ENCODE data around the gene CLDN7.
A peak's percentile ranks its signal among the peaks of the same experiment; 100 is the strongest.

CLDN7 gene, protein sequence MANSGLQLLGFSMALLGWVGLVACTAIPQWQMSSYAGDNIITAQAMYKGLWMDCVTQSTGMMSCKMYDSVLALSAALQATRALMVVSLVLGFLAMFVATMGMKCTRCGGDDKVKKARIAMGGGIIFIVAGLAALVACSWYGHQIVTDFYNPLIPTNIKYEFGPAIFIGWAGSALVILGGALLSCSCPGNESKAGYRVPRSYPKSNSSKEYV

DNA sequence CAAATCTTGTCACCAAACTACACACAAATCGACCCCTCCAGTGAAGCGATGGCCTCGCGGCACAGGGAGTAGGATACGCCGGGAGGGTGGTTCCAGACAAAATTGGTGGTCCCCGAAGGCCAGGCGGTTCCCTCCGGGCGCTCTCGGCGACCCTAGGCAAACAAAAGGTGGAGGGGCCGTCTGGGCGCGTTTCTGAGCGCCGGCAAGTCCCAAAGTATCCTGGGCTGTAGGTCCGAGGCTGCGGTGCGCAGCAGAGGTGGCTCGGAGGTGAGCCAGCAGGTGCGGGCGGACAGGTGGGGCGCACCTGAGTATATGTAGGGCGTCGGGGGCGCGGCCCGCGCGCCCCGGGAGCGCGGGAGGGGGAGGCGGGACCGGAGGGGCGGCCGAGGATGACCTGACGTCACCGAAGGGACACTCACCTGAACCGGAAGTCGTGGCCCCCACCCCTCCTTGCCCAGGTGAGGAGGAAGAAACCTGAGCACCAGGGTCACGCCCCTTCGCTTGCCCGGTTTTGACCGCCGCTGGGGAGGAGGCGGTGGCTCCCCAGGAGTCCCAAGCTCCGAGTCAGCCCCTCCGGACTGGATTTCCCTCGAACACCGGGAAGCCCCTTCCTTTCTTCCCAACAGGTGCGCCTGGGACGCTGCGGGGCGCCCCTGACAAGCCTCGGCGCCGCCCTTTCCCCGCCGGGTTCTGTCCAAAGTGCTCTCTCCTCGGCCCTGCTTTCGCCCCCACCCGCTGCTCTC, at the start of gene CLDN7:
Gene CLDN7 (minus strand): TSS at position 287 of the 743 bp plus-strand sequence. CDS start 435 bp downstream, outside the sequence.
- H3K27me3 ChIP-seq (ENCODE audit: control insufficient read depth, insufficient read depth, low read length) = no peaks in the 10 kb centered on the region
- peak within 1 kb of the TSS; percentile 98 for H3K4me3 ChIP-seq (ENCODE audit: low read length)
- H3K27ac ChIP-seq (ENCODE audit: low read length) = no peak within 1 kb of the TSS
- no peaks in the 10 kb centered on the region for H3K9me3 ChIP-seq (ENCODE audit: control insufficient read depth, insufficient read depth, low read length)
- WGBS (ENCODE audit: insufficient coverage, insufficient read length) = no CpG with 5 or more reads among the region's 64 CpGs
- no peak for DNase-seq (ENCODE audit: low read depth, low spot score)
- H3K4me1 ChIP-seq (ENCODE audit: control insufficient read depth, insufficient read depth, low read length) = peaks cover 2% of the 10 kb centered on the region
- H3K36me3 ChIP-seq (ENCODE audit: control insufficient read depth, insufficient read depth, low read length) = peaks cover 8% of the 10 kb centered on the region; the same call in 1 of the 2 replicates

DNA sequence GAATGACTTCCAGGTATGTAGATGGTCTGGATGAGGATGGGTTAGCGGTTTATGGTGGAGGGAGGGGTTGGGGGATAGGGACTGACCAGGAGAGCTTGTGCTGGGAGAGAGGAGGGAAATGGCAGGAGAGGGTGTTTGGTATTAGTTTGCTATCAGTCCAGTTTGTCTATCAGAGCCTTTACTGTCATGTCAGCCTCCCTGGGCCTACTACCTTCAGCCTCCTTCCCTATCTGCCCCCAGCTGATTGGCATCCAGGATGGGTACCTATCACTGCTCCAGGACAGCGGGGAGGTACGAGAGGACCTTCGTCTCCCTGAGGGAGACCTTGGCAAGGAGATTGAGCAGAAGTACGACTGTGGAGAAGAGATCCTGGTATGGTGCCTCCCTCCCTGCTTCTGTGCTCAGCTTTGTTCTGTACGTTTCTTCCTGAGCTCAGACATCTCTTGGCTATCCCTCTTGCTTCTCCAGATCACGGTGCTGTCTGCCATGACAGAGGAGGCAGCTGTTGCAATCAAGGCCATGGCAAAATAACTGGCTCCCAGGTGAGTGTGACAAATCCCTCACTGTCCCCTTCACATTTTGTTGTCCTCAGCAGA, 48.9 kb upstream of the CLDN7 start:
- H3K27me3 ChIP-seq (ENCODE audit: control insufficient read depth, insufficient read depth, low read length) = no peaks in the 10 kb centered on the region
- 100% methylated on average over 1 of the region's 7 CpGs for WGBS (ENCODE audit: insufficient coverage, insufficient read length)
- DNase-seq (ENCODE audit: low read depth, low spot score) = no peak
- peaks cover 3% of the 10 kb centered on the region; the same call in 1 of the 2 replicates for H3K4me1 ChIP-seq (ENCODE audit: control insufficient read depth, insufficient read depth, low read length)
- no peak overlapping the region for H3K27ac ChIP-seq (ENCODE audit: low read length)
- no peak overlapping the region for H3K4me3 ChIP-seq (ENCODE audit: low read length)
- peaks cover 34% of the 10 kb centered on the region for H3K36me3 ChIP-seq (ENCODE audit: control insufficient read depth, insufficient read depth, low read length)
- H3K9me3 ChIP-seq (ENCODE audit: control insufficient read depth, insufficient read depth, low read length) = no peaks in the 10 kb centered on the region

DNA sequence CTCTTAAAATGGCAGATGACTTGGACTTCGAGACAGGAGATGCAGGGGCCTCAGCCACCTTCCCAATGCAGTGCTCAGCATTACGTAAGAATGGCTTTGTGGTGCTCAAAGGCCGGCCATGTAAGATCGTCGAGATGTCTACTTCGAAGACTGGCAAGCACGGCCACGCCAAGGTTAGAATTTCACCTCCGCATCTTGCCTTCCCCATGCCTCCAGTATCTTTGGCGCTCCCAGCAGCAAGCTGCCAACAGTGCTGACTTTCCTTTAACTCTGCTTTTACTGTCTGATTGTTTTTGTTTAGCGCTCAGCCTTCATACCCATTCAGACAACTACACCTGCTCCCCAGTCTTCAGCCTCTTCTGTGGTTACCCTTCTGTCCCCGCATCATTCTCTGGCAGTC, 47.4 kb upstream of the CLDN7 start:
- H3K36me3 ChIP-seq (ENCODE audit: control insufficient read depth, insufficient read depth, low read length) = peaks cover 30% of the 10 kb centered on the region
- H3K9me3 ChIP-seq (ENCODE audit: control insufficient read depth, insufficient read depth, low read length) = no peaks in the 10 kb centered on the region
- no CpG with 5 or more reads among the region's 12 CpGs for WGBS (ENCODE audit: insufficient coverage, insufficient read length)
- no peak overlapping the region for H3K4me3 ChIP-seq (ENCODE audit: low read length)
- DNase-seq (ENCODE audit: low read depth, low spot score) = no peak
- no peaks in the 10 kb centered on the region for H3K27me3 ChIP-seq (ENCODE audit: control insufficient read depth, insufficient read depth, low read length)
- no peak overlapping the region for H3K27ac ChIP-seq (ENCODE audit: low read length)
- H3K4me1 ChIP-seq (ENCODE audit: control insufficient read depth, insufficient read depth, low read length) = no peaks in the 10 kb centered on the region

DNA sequence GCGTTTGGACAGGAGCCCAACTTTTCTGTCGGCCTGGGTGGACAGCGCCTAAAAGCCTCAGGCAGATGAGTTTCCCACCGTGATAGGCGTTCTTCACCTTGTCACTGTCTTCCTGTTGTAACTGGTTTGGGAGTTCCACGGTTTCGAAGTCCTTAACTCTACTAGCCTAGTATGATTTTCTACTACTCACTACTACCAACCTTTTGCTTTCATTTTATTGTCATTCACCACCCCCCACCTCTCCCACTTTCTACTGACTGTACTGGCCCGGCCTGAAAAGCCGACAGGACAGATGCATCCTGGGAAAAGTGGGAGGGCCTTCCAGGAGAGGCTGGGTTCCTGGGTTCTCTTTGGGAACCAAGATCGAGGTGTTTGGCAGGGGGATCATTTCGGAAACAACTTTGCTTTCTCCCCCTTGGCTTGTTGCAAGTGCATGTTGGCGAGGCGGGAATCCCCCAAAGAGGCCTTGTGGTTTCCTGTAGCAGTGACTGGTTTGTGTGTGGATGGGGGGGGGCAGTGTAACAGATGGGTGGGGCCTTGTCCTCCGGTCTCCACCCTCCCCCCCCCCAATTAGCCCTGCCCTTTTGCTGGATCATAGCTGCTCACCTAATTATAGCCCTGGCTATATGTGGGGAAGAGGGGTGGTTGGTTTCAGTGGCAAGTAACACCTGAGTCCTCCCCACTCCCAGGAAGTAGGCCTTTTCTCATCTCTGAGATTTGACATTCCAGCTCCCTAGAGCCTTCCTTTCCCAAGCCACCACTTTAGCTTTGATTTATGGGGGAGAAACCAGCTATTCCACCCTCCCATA, 46.6 kb upstream of the CLDN7 start:
- DNase-seq (ENCODE audit: low read depth, low spot score) = no peak
- no CpG with 5 or more reads among the region's 14 CpGs for WGBS (ENCODE audit: insufficient coverage, insufficient read length)
- peaks cover 30% of the 10 kb centered on the region for H3K36me3 ChIP-seq (ENCODE audit: control insufficient read depth, insufficient read depth, low read length)

DNA sequence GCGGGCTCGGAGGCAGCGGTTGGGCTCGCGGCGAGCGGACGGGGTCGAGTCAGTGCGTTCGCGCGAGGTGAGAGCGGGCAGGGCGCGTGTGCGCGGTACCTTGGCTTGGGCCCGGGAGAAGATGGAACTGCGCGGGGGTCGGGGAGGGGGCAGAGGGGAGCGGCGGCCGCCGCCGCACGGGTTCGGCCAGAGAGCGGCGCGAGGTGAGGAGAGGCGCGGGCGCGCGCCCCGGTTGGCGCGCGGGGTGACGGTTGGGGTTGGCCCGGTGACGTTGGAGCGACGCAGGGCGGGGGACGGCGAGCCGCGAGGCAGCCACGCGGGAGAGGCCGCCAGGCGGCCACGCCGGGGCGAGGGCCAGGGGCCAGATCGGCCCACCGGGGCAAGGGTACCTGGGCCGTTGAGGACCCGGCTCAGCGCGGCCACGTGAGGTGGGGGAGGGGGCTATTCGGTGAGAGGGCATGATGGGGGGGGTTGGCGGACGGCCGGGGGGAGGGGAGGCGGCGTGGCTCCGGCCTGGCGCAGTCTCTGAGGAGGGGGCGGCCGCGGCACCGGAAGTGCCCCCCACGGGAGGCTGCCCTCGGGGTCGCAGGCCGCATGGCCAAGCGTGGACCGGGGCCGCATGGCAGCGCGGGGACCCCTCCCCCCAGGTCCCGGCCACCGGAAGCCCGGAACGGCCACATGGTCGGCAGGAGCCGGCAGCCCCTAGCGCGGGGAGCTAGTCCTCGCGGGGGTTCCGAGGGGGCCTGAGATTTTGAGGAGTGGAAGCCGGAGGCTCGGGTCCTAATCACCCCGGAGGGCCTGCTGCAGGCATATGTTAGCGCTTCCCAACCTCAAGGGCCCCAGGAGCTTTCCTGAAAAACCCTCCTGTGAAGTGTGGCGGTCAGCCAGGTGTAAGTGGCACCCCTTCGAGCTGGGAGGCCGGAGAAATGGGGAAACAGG, 45.7 kb upstream of the CLDN7 start:
- H3K27me3 ChIP-seq (ENCODE audit: control insufficient read depth, insufficient read depth, low read length) = no peaks in the 10 kb centered on the region
- H3K4me1 ChIP-seq (ENCODE audit: control insufficient read depth, insufficient read depth, low read length) = no peaks in the 10 kb centered on the region
- WGBS (ENCODE audit: insufficient coverage, insufficient read length) = no CpG with 5 or more reads among the region's 104 CpGs
- H3K27ac ChIP-seq (ENCODE audit: low read length) = no peak overlapping the region
- H3K4me3 ChIP-seq (ENCODE audit: low read length) = peak overlapping the region; percentile 99
- DNase-seq (ENCODE audit: low read depth, low spot score) = no peak
- H3K9me3 ChIP-seq (ENCODE audit: control insufficient read depth, insufficient read depth, low read length) = no peaks in the 10 kb centered on the region
- H3K36me3 ChIP-seq (ENCODE audit: control insufficient read depth, insufficient read depth, low read length) = peaks cover 27% of the 10 kb centered on the region

More for the DNA sequence above, 46.6 kb upstream of the CLDN7 start:
- H3K4me3 ChIP-seq (ENCODE audit: low read length) = peak overlapping the region; percentile 99
- H3K9me3 ChIP-seq (ENCODE audit: control insufficient read depth, insufficient read depth, low read length) = no peaks in the 10 kb centered on the region
- no peak overlapping the region for H3K27ac ChIP-seq (ENCODE audit: low read length)
- H3K27me3 ChIP-seq (ENCODE audit: control insufficient read depth, insufficient read depth, low read length) = no peaks in the 10 kb centered on the region
- H3K4me1 ChIP-seq (ENCODE audit: control insufficient read depth, insufficient read depth, low read length) = no peaks in the 10 kb centered on the region

DNA sequence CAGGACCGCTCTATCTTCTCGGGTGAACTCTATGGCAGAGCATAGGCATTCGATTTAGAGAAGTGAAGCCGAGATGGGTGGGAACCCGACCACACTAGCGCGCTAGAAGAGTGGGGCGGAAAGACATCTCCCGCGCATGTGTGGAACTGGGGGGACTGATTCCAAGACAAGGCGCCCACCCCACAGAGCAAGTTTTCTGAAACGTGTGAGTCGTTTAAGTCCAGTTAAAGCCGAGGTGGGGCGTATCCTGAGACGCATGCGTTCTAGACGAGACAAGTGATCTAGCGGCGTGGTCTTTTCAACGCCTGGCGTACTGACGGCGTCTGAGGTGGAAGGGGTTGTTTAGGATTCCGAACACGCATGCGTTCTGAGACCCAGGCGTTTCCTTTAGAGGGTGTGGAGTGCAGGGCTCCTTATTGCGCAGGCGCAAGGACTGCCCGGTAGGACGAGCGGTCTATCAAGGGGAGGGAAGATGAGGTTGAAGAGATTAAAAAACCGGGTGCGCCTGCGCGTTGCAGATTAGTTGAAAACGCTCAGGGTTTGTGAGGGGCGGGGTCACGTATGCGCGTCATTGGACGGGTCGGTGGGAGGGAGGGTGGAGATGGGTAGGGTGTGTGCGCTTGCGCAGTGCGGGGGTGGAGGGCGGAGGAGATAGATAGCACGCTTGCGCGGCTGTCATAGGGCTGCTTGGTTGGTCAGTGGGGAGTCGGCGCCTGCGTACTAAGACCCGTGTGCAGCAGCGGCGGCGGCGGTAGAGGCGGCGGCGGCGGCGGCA, 44.8 kb upstream of the CLDN7 start, which contains the start of gene EIF5A:
Gene EIF5A (plus strand): TSS at position 718 of the 775 bp plus-strand sequence. CDS start 2,008 bp downstream, outside the sequence.
- Histone ChIP-seq H3K27me3 (ENCODE audit: control insufficient read depth, insufficient read depth, low read length) (no peaks in the 10 kb centered on the region), H3K4me1 (ENCODE audit: control insufficient read depth, insufficient read depth, low read length) (no peaks in the 10 kb centered on the region), H3K9me3 (ENCODE audit: control insufficient read depth, insufficient read depth, low read length) (no peaks in the 10 kb centered on the region), H3K27ac (ENCODE audit: low read length) (no peak within 1 kb of the TSS), H3K4me3 (ENCODE audit: low read length) (peak within 1 kb of the TSS; percentile 99), H3K36me3 (ENCODE audit: control insufficient read depth, insufficient read depth, low read length) (peaks cover 22% of the 10 kb centered on the region)
- DNase-seq (ENCODE audit: low read depth, low spot score) = peak; percentile 99
- WGBS (ENCODE audit: insufficient coverage, insufficient read length) = no CpG with 5 or more reads among the region's 64 CpGs

DNA sequence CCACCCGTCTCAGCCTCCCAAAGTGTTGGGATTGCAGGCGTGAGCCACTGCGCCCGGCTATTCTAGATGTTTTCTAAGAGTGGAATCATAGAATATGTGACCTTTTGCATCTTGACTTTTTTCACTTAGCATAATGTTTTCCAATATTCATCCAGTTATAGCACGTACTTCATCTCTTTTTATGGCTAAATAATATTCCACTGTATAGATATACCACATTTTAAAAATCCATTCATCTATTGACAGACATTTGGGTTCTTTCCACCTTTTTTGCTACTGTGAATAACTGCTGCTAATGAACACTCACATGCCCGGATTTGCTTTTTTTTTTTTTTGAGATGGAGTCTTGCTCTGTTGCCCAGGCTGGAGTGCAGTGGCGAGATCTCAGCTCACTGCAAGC, 41.9 kb upstream of the CLDN7 start:
- no peak for DNase-seq (ENCODE audit: low read depth, low spot score)
- Histone ChIP-seq H3K27me3 (ENCODE audit: control insufficient read depth, insufficient read depth, low read length) (no peaks in the 10 kb centered on the region), H3K27ac (ENCODE audit: low read length) (no peak overlapping the region), H3K4me3 (ENCODE audit: low read length) (no peak overlapping the region), H3K9me3 (ENCODE audit: control insufficient read depth, insufficient read depth, low read length) (no peaks in the 10 kb centered on the region), H3K36me3 (ENCODE audit: control insufficient read depth, insufficient read depth, low read length) (no peaks in the 10 kb centered on the region), H3K4me1 (ENCODE audit: control insufficient read depth, insufficient read depth, low read length) (no peaks in the 10 kb centered on the region)
- WGBS (ENCODE audit: insufficient coverage, insufficient read length) = no CpG with 5 or more reads among the region's 7 CpGs

DNA sequence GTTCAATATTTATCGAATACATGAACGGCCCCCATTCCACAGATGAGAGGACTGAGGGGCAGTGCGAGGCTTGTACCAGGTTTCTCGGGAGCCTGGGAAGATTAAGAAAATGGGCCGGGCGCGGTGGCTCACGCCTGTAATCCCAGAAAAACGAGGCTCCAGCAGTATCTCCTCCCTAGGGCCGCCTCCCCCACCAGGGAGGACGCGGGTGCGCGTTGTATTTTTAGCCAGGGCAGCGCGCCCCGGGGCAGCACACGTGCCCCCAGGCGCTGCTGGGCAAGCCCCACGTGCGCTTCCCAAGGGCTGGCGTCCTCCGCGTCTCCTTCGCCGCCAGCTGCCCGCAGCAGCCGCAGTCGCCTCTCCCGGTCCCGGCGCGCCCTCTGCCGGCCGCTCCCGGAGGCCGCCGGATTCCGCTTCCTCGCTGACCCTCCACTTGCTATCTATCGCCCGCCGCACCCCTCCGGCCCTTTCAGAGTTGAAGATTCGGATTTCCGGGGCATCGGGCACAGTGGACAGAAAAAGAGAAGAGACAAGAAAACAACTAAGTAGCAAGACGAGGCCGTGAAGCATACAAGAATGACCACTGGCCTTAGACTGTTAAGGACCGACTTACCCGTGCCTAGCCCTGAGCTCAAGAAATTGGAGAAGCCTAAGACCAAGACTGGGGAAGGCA, 34.0 kb upstream of the CLDN7 start:
- WGBS (ENCODE audit: insufficient coverage, insufficient read length) = no CpG with 5 or more reads among the region's 51 CpGs
- Histone ChIP-seq H3K4me1 (ENCODE audit: control insufficient read depth, insufficient read depth, low read length) (peaks cover 2% of the 10 kb centered on the region; the same call in 1 of the 2 replicates), H3K9me3 (ENCODE audit: control insufficient read depth, insufficient read depth, low read length) (no peaks in the 10 kb centered on the region), H3K27ac (ENCODE audit: low read length) (no peak overlapping the region), H3K4me3 (ENCODE audit: low read length) (no peak overlapping the region), H3K27me3 (ENCODE audit: control insufficient read depth, insufficient read depth, low read length) (peaks cover 2% of the 10 kb centered on the region; the same call in 1 of the 2 replicates), H3K36me3 (ENCODE audit: control insufficient read depth, insufficient read depth, low read length) (no peaks in the 10 kb centered on the region)
- DNase-seq (ENCODE audit: low read depth, low spot score) = peak; percentile 82
